Measurements from ENCODE around the gene GNB4.

Gene GNB4

DNA sequence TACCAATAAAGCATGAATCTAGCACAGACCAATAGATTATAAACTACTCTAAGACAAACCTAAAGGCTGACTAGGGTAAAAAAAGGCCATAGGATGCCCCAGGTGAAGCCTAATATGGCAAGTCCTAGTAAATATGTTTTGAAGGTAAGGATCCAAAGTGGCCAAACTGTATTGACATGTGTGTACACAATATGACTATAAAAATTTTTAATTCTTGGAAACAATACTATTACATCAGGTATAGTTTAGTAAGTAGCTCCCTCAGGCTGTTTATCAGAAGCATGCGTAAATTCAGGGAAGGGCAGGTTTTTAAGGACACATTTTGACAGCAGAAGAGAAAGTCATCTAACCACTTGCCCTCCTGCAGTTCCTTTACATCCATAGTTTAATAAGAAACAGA, 18.8 kb downstream of the GNB4 start:
- FAIRE-seq, result no peak

DNA sequence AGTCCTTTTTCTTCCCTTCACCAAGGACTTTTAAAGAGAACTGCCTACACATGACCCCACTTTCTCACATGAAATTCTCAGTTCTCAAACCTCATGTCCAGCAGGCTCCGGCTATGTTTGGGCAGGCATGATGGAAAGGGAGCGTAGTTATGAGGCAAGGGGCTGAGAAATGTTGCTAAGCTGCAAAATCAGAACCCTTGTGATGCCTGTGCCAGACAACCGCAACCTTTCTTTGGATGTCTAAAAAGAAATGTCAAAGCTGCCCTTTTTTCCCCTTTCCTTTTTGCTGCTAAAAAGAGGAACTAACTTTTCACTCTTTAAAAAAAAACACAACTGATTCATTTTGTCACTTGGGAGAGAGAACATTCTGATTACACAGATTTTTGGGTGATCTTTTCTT, 19.2 kb downstream of the GNB4 start:
- no peak for FAIRE-seq

DNA sequence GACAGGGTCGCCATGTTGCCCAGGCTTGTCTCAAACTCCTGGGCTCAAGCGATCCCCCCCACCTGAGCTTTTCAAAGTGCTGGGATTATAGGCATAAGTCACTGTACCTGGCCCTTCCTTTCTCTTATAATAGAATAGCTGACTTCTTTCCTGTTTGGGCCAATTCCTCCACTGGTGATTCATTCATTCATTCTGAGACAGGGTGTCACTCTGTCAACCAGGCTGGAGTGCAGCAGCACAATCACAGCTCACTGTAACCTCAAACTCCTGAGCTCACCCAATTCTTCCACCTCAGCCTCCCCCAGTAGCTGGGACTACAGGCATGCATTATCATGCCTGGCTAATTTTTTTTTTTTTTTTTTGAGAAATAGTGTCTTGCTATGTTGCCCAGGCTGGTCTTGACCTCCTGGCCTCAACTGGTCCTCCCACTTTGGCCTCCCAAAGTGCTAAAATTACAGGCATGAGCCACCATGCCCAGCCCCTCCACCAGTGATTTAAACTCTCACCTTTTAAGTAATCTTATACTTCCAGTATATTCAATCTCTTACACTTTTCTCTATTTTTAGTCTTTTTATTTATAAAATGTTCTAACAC, 20.9 kb downstream of the GNB4 start:
- FAIRE-seq, result no peak

DNA sequence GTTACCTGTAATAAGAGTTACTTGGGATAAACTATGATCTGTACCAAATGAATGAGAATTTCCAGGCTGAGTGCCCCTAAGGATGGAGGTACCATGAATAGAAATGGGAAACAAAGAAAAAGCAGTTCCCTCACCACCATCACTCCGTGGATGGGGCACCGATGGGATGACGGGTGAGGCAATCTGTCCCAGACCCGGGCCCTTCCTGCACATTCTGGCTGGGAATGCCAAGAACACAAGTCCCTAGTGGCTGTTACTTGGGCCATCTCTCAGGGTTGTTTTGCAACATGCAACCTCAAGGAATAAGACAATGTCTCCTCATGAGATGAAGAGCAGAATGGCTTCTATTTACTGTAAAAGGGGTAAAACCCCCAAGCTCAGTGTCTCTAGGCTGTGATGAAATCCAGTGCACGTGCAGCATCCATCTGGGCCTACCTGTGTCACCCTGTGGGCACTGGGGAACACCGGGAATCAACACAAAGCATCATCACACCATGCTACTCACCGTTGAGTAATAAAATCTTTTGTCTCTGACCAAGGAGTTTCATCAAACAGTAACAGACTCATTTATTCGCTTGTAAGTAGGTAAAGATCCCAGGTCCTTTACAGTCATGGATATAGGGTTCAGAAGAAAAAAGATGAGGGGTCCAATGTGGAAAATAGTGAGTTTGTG, 22.3 kb downstream of the GNB4 start:
- no peak for FAIRE-seq

DNA sequence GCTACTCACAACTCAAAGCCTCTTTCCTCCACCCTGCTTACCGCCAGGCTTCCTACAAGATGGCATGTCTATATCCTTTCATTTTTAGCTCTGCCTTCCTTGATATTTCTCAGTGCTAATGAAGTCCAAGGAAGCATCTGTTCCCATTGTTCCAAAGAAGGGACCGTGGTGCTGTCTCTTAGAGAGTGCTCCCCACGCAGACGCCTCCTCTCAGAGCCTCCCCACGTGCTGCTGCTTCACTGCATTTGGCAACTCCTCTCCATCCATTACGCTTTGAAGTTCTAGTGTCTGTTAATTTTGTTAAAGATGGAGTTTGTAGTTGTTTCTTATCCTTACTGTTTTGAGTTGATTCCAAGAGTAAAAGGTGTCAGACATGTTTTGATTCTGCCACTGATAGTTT, 26.2 kb downstream of the GNB4 start:
- FAIRE-seq, result no peak

DNA sequence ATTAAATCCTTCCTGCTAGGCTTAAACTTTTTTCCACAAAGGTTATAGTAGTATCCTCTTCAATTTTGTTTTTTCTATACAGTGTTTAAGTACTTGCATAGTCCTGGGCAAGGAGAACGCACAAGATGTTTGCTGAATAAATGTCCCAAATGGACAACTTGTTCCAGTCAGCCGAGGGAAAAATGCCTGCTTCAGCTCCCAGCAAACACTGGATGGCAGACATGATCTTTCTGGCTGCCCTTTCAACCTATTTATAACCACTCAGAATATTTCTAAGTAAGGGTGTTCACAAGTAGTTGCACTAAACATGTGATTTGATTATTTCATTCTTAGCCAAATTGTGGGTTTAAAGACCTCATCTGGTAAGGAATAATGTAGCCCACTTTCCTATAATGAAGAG, 29.8 kb downstream of the GNB4 start:
- FAIRE-seq, result peak; percentile 81

DNA sequence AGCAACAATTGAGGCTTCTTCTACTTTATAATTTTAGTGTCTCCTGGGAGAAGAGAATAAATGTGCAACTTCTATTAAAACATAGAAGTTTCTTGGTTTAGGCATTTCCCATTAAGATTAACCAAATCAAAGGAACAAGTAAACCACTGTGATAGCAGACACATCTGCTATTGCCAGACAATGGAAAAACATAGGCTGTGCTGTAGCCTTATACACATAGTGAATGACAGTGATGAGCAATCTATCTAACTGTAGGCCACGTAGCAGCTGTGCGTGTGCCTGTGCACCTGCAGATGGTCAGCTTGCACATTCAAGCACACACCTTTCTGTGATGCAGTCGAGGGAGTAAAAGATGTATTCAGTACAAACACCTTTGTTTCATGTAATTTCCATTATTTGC, 32.7 kb downstream of the GNB4 start:
- FAIRE-seq, result no peak

DNA sequence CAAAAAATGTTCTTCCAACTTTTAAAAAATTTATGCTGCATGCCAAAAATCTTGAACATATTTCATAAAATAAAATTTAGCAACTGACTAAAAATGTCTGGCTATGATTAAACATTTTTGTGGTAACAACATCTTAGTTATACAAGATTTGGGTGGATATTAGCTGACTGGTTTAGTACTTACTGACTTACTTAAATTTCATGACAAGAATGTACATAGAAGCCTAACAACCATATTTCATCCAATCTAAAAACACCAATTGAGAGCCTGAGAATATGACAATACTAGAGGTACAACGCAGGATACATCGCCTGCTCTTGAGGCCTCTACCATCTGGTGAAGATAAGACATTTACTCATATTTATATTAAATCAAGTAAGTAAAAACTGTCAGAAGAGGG, 34.6 kb downstream of the GNB4 start:
- FAIRE-seq, result no peak

DNA sequence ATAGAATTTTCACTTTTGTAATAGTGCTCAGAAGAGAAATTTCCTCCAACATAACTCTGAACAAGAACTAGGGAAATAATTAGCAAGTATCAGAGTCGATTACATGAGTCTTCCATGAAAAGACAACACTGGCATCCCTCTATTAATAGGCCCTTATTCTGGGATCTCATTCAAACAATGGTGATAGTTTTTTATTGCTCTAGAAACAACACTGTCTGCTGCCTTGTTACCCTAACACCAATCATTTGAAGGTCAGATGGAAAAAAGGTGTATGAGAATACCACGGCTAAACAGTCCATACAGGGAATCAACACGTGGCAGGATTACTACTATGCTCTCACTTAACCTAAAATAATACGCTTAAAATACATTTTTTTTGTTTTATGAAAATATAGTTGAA, 35.9 kb downstream of the GNB4 start:
- no peak for FAIRE-seq

DNA sequence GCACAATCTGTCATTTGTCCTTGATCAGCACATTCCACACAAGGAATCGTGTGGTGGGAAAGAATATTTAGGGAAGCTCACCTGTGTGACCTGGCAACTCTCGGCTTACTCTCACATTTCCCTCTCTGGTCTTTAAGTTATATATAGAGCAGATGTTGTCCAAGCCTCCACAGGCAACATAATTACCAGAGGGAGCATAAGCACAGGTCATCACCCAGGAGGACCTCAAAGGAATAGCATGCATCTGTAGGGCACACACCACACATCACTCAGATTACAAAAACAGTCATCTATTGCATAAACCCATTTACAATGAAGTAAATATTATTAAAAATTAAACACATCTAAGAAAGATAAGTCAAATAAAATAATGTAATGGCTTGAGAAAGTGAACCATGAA, 36.5 kb downstream of the GNB4 start:
- FAIRE-seq, result no peak

DNA sequence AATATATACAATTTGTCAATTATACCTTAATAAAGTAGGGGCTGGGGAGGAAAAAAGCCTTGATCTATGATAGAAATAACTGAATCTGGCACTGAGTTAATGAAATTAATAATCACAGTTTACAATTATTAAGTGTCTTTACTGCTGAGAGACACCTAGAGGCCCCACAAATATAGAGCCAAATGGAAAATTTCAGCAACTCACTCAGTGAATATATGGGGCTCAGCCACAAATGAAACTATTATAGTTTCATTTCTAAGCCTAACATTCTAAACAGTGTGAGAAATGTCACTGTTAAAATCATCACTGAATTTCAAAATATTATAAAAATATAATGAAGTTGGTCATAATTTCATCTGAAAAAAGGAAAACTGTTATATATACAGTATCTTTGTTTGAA, 40.3 kb downstream of the GNB4 start:
- FAIRE-seq, result peak; percentile 28

DNA sequence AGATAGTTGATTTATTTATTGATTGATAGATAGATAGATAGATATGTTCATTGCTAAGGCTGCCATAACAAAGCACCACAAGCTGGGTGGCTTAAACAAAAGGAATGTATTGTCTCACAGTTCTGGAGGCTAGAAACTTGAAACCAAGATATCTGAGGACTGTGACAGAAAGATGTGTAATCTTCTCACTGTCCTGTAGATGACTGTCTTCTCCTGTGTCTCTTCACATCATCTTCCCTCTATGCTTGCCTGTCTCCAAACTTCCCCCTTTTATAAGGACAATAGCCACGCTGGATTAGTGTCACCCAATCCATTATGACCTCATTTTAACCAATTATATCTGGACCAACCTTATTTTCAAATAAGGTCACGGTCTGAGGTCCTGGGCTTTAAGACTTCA, 40.9 kb downstream of the GNB4 start:
- no peak for FAIRE-seq

DNA sequence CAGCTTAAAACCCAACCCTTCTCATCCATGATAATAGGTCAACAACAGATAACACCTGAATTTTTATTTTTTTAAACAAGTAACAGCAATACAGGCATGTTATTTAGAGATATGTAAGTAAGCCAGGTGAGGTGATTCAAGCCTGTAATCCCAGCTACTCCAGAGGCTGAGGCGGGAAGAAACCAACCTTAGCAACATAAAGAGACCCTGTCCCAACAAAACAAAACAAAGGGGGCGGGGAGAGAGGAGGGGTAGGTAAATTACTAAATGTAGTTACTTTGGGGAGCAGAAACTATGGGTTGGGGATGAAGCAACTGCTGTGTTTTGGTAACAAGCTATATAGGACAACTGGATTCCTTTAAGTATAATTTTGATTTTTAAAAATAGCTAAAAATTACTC, 47.0 kb downstream of the GNB4 start:
- no peak for FAIRE-seq

DNA sequence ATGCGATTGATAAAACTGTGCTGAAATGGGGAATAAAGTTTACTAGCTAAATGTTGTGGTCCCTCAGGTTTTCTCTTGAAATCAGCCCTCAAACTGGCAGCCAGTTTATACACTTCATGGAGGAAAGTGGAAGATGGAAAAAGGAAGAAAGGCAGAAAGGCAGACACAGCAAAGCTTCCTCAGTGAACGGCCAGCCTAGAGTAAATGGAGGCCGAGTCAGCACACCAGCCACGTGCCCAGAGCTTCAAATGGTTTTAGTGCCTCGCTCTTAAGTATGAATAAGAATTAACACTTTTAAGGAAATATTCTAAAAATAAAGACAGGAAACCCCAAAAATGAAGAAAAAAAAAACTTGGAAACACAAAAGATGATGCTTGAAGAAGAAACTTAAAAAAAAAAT, 48.3 kb downstream of the GNB4 start:
- peak; percentile 11 for FAIRE-seq

DNA sequence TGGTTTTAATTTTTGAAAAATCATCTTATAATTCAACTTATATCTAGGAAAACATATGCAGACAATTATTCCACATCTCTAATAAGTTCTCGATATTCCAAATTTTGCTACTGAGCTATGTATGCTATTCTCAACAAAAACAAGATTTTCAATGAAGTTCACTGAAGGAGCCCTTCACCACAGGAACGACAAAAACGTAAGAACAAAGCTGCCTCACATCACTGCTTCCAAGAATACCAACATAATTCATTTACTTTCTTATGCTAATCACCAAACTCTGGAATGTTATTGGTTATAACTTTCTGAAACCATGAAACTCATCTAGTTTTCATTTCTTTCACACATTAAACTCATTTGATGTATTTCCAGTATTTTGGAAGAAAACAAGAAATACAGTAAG, 49.7 kb downstream of the GNB4 start:
- FAIRE-seq, result peak; percentile 66

DNA sequence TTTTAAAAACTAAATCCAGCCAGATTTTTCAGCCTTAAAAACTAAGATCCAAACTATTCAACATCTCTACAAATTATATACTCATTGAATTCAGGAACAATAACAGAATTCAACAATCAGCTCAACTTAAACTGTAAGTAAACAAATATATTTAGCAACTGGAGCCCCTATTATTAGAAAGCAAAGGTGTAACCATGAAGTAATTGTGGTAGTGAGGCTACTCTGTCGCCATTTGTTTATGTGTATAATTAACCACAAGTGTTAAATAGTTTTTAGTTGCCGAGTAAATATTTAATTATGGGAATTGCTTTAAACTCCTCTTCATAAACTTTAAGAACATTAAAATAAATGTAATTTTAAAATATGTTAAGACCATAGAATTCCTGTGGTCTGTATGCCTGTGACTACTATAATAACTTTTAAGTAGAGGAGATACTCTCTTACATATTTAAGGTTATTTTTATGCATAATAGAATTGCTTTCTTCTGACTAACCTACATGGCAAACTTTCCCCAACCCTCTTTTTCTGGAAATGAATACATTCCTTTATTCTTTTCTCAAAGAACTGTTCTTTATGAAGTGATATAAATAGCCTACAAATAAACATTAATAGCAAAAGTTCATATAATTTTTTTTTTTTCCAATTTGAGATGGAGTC, 52.6 kb downstream of the GNB4 start:
- FAIRE-seq, result peak; percentile 19

DNA sequence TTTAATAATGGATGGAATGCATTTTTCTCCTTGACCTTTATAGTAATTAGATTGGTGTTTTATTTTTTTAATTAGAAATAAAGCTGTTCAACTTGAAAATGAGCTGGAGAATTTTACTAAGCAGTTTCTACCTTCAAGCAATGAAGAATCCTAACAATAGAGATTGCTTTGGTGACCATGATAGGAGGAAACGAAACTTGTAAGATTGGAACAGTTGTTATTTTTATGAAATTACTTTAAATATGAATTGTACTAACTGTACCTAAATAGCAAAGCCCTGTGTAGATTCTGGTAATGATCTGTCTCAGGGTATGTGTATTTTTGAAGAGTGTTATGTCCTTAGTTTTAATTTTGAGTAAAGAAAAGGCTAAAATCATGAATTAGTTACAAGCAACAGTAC, 59.4 kb downstream of the GNB4 start:
- FAIRE-seq, result no peak

DNA sequence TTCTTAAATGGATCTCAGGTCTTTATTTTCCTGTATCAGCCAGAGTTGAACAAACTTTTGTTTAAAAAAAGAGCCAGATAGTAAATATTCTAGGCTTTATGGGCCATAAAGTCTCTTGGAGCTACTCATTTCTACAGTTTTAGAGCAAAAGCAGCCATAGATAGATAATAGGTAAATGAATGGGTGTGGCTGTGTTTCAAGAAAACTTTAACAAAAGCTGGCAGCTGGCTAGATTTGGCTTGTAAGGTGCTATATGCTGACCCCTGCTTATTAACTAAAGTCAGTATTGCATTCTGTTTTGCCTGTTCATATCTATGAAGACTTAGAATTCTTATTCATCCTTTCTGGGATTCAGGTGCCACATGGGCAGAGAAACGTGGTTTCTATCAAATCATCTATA, 74.8 kb downstream of the GNB4 start:
- FAIRE-seq, result no peak

DNA sequence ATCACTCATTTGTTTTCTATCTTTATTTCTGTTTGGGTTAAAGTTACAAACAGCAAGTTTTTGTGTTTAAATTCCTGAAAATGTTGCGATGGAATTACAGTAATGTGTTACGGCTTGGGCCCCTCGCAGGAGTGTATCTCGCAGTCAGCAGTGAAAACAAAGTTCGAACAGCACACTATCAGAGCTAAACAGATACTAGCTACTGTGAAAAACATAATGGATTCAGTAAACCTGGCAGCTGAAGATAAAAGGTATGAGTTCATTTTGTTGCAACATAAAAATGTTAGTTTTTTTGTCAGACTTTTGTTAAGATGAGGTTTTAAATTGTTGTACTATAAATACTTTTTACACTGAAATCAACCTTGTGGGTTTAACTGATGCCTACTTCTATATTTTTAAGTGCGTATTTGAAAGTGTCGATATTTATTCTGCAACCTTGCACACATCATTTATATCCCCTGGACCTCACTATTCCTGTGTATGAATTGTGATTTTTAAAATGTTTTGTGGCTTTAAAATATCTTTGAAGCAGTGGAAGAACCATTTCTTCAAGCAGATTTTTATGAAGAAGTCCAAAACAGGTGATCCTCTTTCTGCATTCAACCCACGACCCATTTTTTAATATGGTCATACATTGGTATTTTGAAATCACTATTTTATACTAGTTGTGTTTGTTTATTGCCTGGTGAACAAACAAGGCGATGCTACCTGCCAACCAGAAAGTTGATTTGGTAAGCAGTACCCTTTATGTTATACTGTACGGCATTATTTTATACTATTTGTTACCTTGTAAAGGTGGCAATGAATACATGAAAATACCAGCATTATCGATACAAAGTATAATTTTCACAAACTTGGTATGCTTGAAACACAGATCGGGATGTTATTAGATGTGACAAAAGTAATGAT, 75.9 kb downstream of the GNB4 start:
- no peak for FAIRE-seq

DNA sequence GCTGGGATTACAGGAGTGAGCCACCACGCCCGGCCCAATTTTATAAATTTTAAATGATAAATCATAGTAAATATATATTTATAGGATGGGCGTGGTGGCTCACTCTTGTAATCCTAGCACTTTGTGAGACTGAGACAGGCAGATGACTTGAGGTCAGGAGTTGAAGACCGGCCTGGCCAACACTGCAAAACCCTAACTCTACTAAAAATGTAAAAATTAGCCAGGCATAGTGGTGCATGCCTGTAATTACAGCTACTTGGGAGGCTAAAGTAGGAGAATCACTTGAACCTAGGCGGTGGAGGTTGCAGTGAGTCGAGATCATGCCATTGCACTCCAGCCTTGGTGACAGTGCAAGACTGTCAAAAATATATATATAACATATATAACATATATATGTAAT, 77.3 kb downstream of the GNB4 start:
- FAIRE-seq, result no peak

DNA sequence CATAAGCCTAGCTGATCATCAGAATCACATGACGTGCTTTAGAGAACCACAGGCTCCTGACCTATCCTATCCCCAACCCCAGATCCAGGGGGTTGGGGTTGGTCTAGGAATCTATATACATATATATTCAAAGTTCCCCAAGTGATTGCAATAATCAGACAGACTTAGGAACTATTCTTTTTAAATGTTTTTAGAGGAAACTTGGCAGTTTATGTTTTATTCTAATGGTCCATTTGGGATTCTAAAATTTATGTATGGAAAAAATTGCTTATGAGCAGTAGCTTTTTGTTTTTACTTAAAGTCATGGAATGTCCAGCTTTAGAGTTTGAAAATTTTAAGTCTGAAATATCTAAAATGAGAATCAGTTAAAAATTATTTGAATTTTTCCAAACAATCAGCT, 81.6 kb downstream of the GNB4 start:
- FAIRE-seq, result no peak

DNA sequence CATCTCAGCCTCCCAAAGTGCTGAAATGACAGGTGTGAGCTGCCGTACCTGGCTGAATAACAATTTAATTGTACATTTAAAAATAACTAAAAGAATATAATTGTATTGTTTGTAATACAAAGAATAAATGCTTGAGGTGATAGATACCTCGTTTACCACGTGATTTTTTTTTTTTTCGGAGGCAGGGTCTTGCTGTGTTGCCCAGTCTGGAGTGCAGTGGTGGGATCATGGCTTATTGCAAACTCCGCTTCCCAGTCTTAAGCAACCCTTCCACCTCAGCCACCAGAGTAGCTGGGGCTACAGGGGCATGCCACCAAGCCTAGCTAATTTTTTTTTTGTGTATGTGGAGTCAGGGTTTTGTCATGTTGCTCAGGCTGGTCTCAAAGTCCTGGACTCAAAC, 87.9 kb downstream of the GNB4 start:
- no peak for FAIRE-seq

DNA sequence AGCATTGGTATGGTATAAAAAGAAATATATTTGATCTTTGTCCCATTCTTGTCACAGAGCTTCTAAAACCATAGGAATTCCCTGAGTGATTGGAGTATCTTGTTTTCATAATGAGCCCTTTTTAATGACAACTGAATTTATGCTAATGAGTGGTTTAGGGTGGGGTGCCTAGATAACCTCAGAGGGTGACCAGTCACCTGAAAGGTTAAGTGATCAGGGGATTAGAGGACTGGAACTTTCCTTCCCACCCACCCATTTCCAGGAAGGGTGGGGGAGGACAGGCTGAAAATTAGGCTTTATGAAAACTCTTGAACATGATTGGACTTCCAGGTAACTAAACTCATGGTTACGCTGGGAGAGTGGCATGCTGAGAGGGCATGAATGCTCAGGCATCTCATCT, 95.3 kb downstream of the GNB4 start:
- FAIRE-seq, result no peak
